ENCODE data around the gene LOC101059915.
"Not testable (repeated sequence)": the region's sequence is repeated elsewhere in the genome, so short reads cannot be mapped to it uniquely, and the experiment has no call there.

Gene LOC101059915

DNA sequence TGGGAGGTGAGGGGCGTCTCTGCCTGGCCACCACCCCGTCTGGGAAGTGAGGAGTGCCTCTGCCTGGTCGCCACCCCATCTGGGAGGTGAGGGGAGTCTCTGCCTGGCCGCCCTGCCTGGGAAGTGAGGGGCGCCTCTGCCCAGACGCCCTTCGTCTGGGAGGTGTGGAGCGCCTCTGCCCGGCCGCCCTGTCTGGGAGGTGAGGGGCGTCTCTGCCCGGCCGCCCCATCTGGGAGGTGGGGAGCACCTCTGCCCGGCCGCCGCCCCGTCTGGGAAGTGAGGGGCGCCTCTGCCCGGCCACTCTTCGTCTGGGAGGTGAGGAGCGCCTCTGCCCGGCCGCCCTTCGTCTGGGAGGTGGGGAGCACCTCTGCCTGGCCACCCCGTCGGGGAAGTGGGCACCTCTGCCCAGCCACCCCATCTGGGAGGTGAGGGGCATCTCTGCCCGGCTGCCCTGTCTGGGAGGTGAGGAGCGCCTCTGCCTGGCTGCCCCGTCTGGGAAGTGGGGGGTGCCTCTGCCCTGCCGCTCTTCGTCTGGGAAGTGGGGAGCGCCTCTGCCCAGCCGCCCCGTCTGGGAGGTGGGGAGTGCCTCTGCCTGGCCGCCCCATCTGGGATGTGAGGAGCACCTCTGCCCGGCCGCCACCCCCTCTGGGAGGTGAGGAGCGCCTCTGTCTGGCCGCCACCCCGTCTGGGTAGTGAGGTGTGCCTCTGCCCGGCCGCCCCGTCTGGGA lies 8.9 kb downstream of the LOC101059915 start:
- DNase-seq = not testable (repeated sequence)

DNA sequence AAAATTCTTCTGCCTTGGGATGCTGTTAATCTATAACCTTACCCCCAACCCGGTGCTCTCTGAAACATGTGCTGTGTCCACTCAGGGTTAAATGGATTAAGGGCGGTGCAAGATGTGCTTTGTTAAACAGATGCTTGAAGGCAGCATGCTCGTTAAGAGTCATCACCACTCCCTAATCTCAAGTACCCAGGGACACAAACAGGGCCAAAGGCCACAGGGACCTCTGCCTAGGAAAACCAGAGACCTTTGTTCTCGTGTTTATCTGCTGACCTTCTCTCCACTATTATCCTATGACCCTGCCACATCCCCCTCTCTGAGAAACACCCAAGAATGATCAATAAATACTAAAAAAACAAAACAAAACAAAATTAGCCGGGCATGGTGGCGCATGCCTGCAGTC lies 9.8 kb downstream of the LOC101059915 start:
- DNase-seq = not testable (repeated sequence)

- no peak for DNase-seq
These were observed 12.3 kb downstream of the LOC101059915 start for GRCh38 chrX:71679575-71680207.

DNA sequence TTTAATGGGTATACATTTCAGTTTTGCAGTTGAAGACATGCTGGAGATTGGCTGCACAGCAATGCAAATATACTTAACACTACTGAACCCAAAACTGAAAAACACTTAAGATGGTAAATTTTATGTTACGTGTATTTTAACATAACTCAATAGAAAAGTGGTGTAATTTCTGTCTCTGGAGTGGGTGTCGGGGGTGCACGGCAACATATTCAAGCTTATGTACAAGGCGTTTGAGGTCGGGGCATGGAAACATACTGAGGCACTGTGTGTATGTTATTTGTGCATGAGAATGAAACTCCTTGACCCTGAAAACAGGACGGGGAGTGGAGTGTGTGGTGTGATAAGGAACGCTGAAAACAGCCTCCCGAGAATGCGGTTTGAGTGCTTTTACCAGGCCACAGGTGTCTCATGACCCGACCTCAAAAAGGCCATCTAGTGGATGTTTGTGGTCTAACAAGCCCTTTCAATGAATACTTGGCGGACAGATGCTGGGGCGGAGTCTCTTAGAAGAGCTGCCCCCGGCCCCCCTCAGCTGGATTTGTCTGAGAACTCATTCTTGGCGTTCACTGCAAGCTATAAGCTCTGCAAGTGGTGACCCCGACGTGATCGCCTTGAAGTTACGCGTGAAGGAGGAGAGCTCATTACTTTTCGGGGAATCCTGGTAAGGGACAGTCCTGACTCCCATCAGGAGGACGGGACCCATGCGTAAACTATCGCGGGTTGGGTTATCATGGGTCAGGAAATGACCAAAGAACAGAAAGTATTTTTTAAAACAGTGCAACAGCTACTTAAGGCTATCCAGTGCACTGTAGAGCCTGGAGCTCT lies 29.5 kb downstream of the LOC101059915 start:
- DNase-seq = not testable (repeated sequence)

DNA sequence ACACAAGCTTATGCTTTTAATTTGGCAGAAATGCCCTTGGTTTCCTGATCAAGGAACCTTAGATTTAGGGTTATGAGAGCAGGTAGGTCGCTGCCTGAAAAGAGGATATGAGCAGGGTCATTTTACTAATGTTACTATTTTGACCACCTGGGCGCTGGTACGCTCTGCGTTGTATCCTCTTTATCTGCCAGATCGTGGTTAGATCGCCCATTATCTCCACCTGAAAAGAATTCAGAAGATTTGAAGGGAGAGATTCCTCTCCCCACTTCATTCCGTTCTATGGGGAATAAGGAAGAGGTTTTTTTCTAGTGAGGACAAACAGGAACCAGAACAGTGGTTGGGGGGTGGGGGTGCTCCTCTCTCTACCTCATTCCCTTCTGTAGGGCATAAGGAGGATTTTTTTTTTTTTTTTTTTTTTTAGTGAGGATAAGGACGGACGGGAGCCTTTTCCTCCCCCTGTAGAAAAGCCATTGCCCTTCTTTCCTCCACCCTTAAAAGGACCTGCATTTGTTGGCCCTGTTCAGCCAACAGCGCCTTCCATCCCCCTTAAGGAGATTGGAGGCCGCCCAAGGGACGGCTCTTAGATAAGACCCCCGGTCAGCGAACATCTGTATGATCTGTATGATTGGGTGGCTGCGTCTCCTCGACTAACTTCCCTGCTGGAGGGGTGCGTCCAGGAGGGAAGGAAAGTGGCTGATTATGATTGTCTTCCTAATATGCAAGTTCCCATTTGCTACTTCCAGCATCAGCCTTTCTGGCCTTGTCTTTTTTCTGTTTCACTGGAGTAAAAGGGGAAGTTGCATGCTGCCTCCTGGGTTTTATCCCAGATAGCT lies 30.3 kb downstream of the LOC101059915 start:
- DNase-seq = not testable (repeated sequence)

- not testable (repeated sequence) for DNase-seq
These were observed 31.1 kb downstream of the LOC101059915 start for GRCh38 chrX:71698299-71699022.

- DNase-seq = not testable (repeated sequence)
These were observed 31.6 kb downstream of the LOC101059915 start for GRCh38 chrX:71699023-71699344.

DNA sequence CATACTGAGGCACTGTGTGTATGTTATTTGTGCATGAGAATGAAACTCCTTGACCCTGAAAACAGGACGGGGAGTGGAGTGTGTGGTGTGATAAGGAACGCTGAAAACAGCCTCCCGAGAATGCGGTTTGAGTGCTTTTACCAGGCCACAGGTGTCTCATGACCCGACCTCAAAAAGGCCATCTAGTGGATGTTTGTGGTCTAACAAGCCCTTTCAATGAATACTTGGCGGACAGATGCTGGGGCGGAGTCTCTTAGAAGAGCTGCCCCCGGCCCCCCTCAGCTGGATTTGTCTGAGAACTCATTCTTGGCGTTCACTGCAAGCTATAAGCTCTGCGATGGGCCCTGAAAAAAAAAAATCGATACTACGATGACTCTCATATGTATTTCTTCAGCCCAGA lies 35.5 kb downstream of the LOC101059915 start:
- not testable (repeated sequence) for DNase-seq

- DNase-seq = not testable (repeated sequence)
These were observed 46.7 kb downstream of the LOC101059915 start for GRCh38 chrX:71714064-71714463.

GRCh38 chrX:71715551-71715950 lies 48.2 kb downstream of the LOC101059915 start:
- not testable (repeated sequence) for DNase-seq

GRCh38 chrX:71716323-71716722 lies 49.0 kb downstream of the LOC101059915 start:
- DNase-seq = not testable (repeated sequence)

- DNase-seq = not testable (repeated sequence)
These were observed 50.8 kb downstream of the LOC101059915 start, which contains the start of gene CXorf49 for GRCh38 chrX:71718185-71718584. Gene CXorf49 (minus strand): TSS chrX:71718285. CDS start chrX:71718151, 134 bp downstream.

DNA sequence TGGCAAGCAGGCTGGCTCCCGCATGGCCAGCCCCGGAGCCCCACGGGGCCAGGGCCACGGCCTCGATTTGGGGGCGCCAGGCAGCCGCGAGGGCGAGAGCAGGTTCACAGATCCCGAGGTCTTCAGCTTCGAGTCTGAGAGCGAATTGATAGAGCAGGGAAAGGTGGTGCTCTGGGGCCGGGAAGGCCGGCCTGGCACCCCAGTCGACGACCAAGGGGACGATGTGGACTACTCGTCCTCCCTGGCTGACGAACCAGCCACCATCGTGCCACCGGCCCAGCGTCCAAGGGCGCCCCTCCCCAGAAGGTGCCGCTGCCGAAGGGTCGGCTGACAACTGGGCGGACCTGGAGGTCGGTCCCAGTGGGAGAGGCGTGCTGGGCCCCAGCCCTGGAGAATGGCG lies 51.8 kb downstream of the LOC101059915 start:
- DNase-seq = not testable (repeated sequence)

GRCh38 chrX:71720289-71720886 lies 53.0 kb downstream of the LOC101059915 start:
- not testable (repeated sequence) for DNase-seq
